Heart left ventricle (tissue), 13 donors: ENCODE measurements around the gene MBP.

Experiments
- POLR2A ChIP-seq, 2 donors: fragments of 450-650 bp; IDR thresholded peaks; one replicate each; pipeline ENCODE4 v1.6.1; 2017; ENCODE audit warnings: antibody characterized with exemption in 2 of 2, mild to moderate bottlenecking in 2 of 2, moderate library complexity in 2 of 2
- TF ChIP-seq, protein P1 (sequence below), 12 donors: fragments of 200-600 bp; sonication (generic) in 4 of 12; IDR thresholded peaks; one replicate each; pipeline versions ENCODE4 v1.5.0 to v1.8.0; 2018 to 2022; ENCODE audit warnings: antibody characterized with exemption in 12 of 12, mild to moderate bottlenecking in 5 of 12
- donor health status: ischemic (EF 13 %, LVEDD 7.1; RV severe dilation, severe dysfunction).
- donor health status: DM: no; HTN: yes; CAD: no.
- donor health status: DM: no; HTN: no; CAD: no.
- donor health status: ischemic (EF 25% LVEDD 6.9; RV normal size, moderate dysfunction).
- donor health status: ischemic (EF 25% LVEDD 5.7; RV mildly dilated, moderate dysfunction).
- donor health status: ischemic (EF 35%, LVEDD 5.7; RV mildly dilated, moderate dysfunction).
- donor health status: nonischemic (EF 11% LVEDD 7.7; RV severe dilation, severe dysfunction).
- donor health status: DM: yes; HTN: yes; CAD: no.
- donor health status: PGD.
- donor health status: ischemic (EF 29% LVEDD 5.4; RV normal size, mild dysfunction).
- donor health status: nonischemic (EF 23%, LVEDD 6.1; RV moderate dilation, normal function).

DNA sequence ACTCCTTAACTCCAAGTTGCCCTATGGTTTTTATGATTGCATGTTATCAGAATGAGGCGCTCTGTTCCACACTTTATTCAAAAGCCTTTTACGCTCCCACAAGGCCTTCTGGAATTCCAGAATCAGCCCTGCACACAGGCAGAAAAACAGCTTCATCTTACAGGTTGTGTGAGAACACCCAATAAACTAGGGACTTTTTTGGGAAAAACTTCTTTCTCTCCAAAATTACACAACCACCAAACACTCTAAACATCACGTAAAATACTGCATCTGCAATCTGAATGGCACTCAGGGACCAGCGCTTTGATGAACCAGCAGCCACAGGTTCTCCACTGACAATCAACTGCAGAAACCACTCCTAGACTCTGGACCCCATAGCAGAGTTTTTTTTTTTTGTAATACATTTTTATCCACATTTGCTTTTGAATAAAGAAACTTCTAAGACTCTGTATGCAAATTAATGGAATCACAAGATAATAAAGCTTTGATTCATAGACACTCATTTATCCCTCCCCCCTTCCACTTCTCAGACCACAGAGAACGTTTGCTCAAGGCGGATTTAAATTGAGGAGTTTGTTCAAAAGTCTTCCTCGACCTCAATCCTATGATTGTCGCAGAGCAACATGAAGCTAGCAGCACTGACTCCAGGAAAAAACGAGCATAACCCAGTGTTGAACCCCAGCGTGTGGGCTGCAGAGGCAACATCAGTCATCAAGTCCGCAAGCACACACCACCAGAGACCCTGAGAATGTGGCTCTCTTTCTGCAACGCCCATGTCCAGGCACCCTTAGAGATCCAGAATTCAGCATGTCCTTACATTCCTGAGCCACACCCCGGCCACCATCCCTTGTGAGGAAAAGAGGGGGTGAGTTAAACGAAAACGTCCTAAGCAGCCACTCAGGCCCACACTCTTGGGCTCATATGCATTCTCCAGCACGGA is 116.5 kb downstream of the MBP start:
- TF ChIP-seq, protein P1, sequence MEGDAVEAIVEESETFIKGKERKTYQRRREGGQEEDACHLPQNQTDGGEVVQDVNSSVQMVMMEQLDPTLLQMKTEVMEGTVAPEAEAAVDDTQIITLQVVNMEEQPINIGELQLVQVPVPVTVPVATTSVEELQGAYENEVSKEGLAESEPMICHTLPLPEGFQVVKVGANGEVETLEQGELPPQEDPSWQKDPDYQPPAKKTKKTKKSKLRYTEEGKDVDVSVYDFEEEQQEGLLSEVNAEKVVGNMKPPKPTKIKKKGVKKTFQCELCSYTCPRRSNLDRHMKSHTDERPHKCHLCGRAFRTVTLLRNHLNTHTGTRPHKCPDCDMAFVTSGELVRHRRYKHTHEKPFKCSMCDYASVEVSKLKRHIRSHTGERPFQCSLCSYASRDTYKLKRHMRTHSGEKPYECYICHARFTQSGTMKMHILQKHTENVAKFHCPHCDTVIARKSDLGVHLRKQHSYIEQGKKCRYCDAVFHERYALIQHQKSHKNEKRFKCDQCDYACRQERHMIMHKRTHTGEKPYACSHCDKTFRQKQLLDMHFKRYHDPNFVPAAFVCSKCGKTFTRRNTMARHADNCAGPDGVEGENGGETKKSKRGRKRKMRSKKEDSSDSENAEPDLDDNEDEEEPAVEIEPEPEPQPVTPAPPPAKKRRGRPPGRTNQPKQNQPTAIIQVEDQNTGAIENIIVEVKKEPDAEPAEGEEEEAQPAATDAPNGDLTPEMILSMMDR (IDR thresholded peaks at IDR 0.05), result no peak
- no peak for TF ChIP-seq POLR2A (IDR thresholded peaks at IDR 0.05)
